ENCODE results near the gene AP1G2.

The AP1G2 gene

GRCh38 chr14:23603103-23603502 lies 35.5 kb upstream of the AP1G2 start:
- no peak for TF ChIP-seq CTCF (IDR thresholded peaks at IDR 0.05)

GRCh38 chr14:23602181-23603095 lies 34.8 kb upstream of the AP1G2 start:
- TF ChIP-seq CTCF (IDR thresholded peaks at IDR 0.05): no peak

- no peak for TF ChIP-seq CTCF (IDR thresholded peaks at IDR 0.05)
Observed at GRCh38 chr14:23601845-23602180, 34.2 kb upstream of the AP1G2 start.

GRCh38 chr14:23601424-23601823 lies 33.8 kb upstream of the AP1G2 start:
- no peak for TF ChIP-seq CTCF (IDR thresholded peaks at IDR 0.05)

- no peak for TF ChIP-seq CTCF (IDR thresholded peaks at IDR 0.05)
Observed at GRCh38 chr14:23600806-23601205, 33.2 kb upstream of the AP1G2 start.

- TF ChIP-seq CTCF (IDR thresholded peaks at IDR 0.05): no peak
Observed at GRCh38 chr14:23600322-23600707, 32.7 kb upstream of the AP1G2 start.

GRCh38 chr14:23590198-23590597 lies 22.6 kb upstream of the AP1G2 start:
- TF ChIP-seq CTCF (IDR thresholded peaks at IDR 0.05): no peak
